PC-3 (cell line): ENCODE results near the gene NRIP1.

Experiments
- CTCF ChIP-seq: fragments of 300-600 bp; sonication (generic); conservative IDR thresholded peaks from 2 replicates; pipeline ENCODE4 v1.5.1; 2017; ENCODE audit warnings: antibody characterized with exemption, low read depth, mild to moderate bottlenecking, low read length
- EZH2 ChIP-seq: fragments of 300-600 bp; sonication (generic); IDR thresholded peaks from one replicate; pipeline ENCODE4 v1.6.1; 2017; ENCODE audit warnings: antibody characterized with exemption, mild to moderate bottlenecking, low read length; ENCODE audit not compliant: unreplicated experiment
- EZH2phosphoT487 ChIP-seq: fragments of 300-600 bp; sonication (generic); IDR thresholded peaks from 2 replicates; pipeline ENCODE4 v1.6.1; 2018; ENCODE audit warnings: mild to moderate bottlenecking, antibody characterized with exemption, low read length, borderline replicate concordance

GRCh38 chr21:15079269-15079668 lies 14.5 kb upstream of the NRIP1 start:
- TF ChIP-seq CTCF (no peak), EZH2 (no peak), EZH2phosphoT487 (no peak)
